Stimulated activated CD8-positive, alpha-beta memory T cell treated with anti-CD3 and anti-CD28 coated beads, Interleukin-15, amount 100 ng/mL, for 24 hours (primary cell): ENCODE data around the gene AHNAK.

ENCODE experiments used
- DNase-seq: peaks from one replicate; pipeline ENCODE4 v3.0.0-alpha.2; 2020; ENCODE audit warnings: low read depth

Gene AHNAK

GRCh38 chr11:62431171-62431901 lies 115.3 kb downstream of the AHNAK start:
- DNase-seq, result no peak

- no peak for DNase-seq
Observed at GRCh38 chr11:62430425-62430824, 116.2 kb downstream of the AHNAK start.

GRCh38 chr11:62428871-62429560 lies 117.6 kb downstream of the AHNAK start:
- no peak for DNase-seq

- DNase-seq, result no peak
Observed at GRCh38 chr11:62427630-62428233, 118.9 kb downstream of the AHNAK start.

- DNase-seq, result no peak
Observed at GRCh38 chr11:62423012-62423411, 123.6 kb downstream of the AHNAK start.

- no peak for DNase-seq
Observed at GRCh38 chr11:62421996-62422395, 124.6 kb downstream of the AHNAK start.

- no peak for DNase-seq
Observed at GRCh38 chr11:62420882-62421281, 125.7 kb downstream of the AHNAK start.

- no peak for DNase-seq
Observed at GRCh38 chr11:62419943-62420342, 126.7 kb downstream of the AHNAK start.

- no peak for DNase-seq
Observed at GRCh38 chr11:62419314-62419929, 127.2 kb downstream of the AHNAK start.

GRCh38 chr11:62418733-62419132 lies 127.9 kb downstream of the AHNAK start, which contains the start of gene SCGB1A1:
Gene SCGB1A1 (plus strand): TSS chr11:62419033. CDS start chr11:62419096, 63 bp downstream.
- no peak for DNase-seq

- no peak for DNase-seq
Observed at GRCh38 chr11:62418136-62418535, 128.5 kb downstream of the AHNAK start.

- no peak for DNase-seq
Observed at GRCh38 chr11:62416596-62416995, 130.0 kb downstream of the AHNAK start.

- no peak for DNase-seq
Observed at GRCh38 chr11:62413060-62413696, 133.4 kb downstream of the AHNAK start.

GRCh38 chr11:62411524-62411923 lies 135.1 kb downstream of the AHNAK start:
- no peak for DNase-seq

GRCh38 chr11:62410972-62411371 lies 135.6 kb downstream of the AHNAK start:
- DNase-seq, result no peak

- no peak for DNase-seq
Observed at GRCh38 chr11:62409831-62410230, 136.8 kb downstream of the AHNAK start.

- DNase-seq, result no peak
Observed at GRCh38 chr11:62406034-62406433, 140.6 kb downstream of the AHNAK start.

- no peak for DNase-seq
Observed at GRCh38 chr11:62404901-62405300, 141.7 kb downstream of the AHNAK start.

- DNase-seq, result no peak
Observed at GRCh38 chr11:62404435-62404834, 142.2 kb downstream of the AHNAK start.

GRCh38 chr11:62402960-62403730 lies 143.5 kb downstream of the AHNAK start:
- DNase-seq, result no peak

GRCh38 chr11:62402226-62402959 lies 144.2 kb downstream of the AHNAK start:
- no peak for DNase-seq
